ENCODE data around the gene FAM217A.
A peak's percentile ranks its signal among the peaks of the same experiment; 100 is the strongest.

The FAM217A gene

DNA sequence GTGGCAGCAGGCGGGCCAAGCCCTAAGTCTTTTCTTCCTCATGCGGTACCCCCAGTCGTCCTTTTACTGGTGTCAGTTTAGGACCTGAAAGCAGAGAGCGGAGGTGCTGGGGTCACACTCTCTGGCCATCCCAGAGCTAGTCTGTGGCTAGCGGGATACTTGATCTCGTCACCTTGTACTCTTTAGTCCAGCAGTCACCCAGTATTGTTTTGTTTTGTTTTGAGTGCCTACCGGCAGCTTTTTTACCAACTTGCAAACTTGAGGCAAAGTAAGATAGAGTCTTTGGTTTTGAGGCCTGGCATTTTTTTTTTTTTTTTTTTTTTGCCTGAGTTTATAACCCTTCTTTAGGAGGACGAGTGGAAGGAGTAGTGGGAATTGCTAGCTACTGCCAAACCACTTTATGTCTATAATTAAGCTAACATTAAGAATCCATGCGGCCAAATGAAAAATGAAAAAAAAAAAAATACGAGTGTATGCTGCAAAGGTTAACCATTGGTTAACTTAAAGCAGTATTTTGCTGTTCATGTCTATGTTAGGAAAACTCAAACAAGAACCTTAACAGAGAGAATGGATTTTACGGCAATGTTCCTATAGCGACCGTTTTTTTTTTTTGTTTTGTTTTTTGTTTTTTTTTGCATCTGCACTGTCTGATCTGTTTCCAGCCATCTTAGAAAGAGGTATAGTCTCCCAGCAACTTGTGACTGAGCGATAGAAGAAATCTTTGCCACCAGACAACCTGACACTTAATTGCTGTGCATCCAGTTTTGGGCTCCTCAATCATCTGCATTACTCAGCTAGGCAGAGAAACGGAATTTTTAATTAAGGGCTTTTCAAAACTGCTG lies 56.9 kb downstream of the FAM217A start:
- no peak for DNase-seq (ENCODE audit: low read depth in 2 of 2)

DNA sequence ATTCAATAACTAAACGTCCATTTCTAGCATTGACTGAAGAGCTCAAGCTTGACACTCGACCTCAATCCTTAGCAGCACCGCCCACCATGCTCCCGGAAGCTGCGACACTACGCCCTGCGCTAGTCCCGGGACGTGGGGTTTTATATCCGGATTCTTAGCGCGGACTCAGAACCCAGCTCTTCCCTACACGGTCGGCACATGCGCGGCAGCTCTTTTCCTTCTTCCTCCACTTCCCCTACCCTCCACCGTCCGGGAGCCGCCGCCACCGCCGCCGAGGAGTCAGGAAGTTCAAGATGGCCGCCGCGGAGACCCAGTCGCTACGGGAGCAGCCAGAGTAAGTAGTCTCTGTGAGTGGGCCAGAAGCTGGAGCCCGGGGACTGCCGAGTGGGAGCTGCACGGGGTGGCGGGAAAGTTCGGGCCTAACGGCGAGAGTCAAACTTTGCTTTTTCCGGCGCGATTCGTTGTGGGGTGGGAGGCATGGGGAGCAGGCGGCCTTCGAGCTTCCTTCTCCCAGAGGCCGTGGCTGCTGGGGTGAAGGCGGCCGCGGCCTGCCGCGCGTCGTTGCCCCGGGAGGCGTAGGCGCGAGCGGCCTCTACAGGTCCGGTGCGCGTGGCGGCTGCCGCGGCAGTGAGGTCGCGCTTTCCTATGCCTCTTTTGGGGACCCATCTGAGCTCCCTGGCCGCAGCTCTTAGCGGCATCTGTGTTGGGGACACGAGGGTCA lies 57.6 kb downstream of the FAM217A start:
- DNase-seq (ENCODE audit: low read depth in 2 of 2), result peak; percentile 61 to 74

DNA sequence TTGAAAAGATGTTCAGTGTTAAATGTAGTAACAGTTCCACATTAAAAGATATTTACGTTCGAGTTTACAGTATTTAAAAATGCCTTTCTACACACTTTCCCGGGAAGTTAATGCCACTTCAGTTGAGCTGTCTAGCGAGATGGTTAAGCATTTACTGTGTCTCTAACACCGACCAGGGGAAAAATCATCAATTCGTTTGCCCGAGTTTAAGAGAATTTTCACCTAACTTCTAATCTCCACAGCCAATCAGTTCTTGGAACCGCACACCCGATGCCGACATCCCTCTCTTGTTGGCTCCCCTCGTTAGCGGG lies 58.2 kb downstream of the FAM217A start:
- no peak for DNase-seq (ENCODE audit: low read depth in 2 of 2)

DNA sequence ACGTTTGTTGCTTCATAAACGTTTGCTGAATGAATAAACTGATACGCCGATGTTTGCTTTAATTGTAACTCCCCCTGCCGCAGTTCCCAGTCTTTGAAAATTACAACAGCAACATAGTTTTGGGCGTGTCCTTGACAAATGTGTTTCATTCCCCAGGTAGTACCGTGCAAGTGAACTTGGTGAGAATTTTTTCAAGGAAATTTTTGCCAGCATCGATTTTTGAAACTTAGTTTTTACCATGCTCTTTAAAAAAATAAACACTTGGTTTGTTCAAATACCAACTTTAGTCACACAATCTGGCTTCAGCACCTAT lies 60.1 kb downstream of the FAM217A start:
- DNase-seq (ENCODE audit: low read depth in 2 of 2), result no peak
